ENCODE data around the gene KRT82.

GRCh38 chr12:52400906-52401305, 5.2 kb downstream of the KRT82 start:
- TF ChIP-seq SP1 (IDR thresholded peaks at IDR 0.05) (no peak), JUND (IDR thresholded peaks at IDR 0.05) (no peak), GABPA (IDR thresholded peaks at IDR 0.05 in 1 of 2, conservative IDR thresholded peaks at IDR 0.05 in 1 of 2) (no peak), YY1 (IDR thresholded peaks at IDR 0.05) (no peak), EGR1 (IDR thresholded peaks at IDR 0.05; ENCODE audit: low read depth in 2 of 2) (no peak), RXRA (IDR thresholded peaks at IDR 0.05) (no peak), RAD21 (IDR thresholded peaks at IDR 0.05) (no peak), TAF1 (conservative IDR thresholded peaks at IDR 0.05) (no peak), MAX (IDR thresholded peaks at IDR 0.05) (no peak), FOXA1 (IDR thresholded peaks at IDR 0.05) (no peak), FOXA2 (IDR thresholded peaks at IDR 0.05) (no peak)
- TF ChIP-seq, protein P1, sequence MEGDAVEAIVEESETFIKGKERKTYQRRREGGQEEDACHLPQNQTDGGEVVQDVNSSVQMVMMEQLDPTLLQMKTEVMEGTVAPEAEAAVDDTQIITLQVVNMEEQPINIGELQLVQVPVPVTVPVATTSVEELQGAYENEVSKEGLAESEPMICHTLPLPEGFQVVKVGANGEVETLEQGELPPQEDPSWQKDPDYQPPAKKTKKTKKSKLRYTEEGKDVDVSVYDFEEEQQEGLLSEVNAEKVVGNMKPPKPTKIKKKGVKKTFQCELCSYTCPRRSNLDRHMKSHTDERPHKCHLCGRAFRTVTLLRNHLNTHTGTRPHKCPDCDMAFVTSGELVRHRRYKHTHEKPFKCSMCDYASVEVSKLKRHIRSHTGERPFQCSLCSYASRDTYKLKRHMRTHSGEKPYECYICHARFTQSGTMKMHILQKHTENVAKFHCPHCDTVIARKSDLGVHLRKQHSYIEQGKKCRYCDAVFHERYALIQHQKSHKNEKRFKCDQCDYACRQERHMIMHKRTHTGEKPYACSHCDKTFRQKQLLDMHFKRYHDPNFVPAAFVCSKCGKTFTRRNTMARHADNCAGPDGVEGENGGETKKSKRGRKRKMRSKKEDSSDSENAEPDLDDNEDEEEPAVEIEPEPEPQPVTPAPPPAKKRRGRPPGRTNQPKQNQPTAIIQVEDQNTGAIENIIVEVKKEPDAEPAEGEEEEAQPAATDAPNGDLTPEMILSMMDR (IDR thresholded peaks at IDR 0.05; ENCODE audit: low read depth, low read length, missing input control): no peak
- TF ChIP-seq, protein P2, sequence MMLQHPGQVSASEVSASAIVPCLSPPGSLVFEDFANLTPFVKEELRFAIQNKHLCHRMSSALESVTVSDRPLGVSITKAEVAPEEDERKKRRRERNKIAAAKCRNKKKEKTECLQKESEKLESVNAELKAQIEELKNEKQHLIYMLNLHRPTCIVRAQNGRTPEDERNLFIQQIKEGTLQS (IDR thresholded peaks at IDR 0.05): no peak

All from liver (tissue), 3 donors.